Keratinocyte (primary cell): ENCODE results near the gene NPC2. TPM values are rescaled to one million over a fixed set of nuclear protein-coding genes. Genes with fewer than 3 reads are reported as not detected.

Experiments used
- DNase-seq: peaks from one replicate; pipeline ENCODE4 v3.0.0-alpha.2; 2011; ENCODE audit warnings: low read depth, missing footprints, low spot score
- FAIRE-seq: peaks from 2 replicates; lab custom pipeline; 2011; peaks lifted over from hg19 to GRCh38; lab: Jason Lieb, UNC
- H2AFZ ChIP-seq: 2 replicates; pipeline ENCODE4 v1.6.0; 2012; ENCODE audit warnings: low read length, control low read depth, inconsistent platforms; ENCODE audit not compliant: control insufficient read depth
- H3K27ac ChIP-seq: 2 replicates; pipeline ENCODE4 v1.5.1; 2011; ENCODE audit warnings: low read length; ENCODE audit not compliant: control insufficient read depth, insufficient read depth
- H3K27me3 ChIP-seq: 3 replicates; pipeline ENCODE4 v1.6.0; 2011; ENCODE audit warnings: low read length; ENCODE audit not compliant: control insufficient read depth, insufficient read depth; ENCODE audit errors: extremely low read depth
- H3K36me3 ChIP-seq, 2 experiments: 2 replicates in 1 of 2; 3 replicates in 1 of 2; pipeline ENCODE4 v1.5.1; 2011; ENCODE audit warnings: low read length in 2 of 2, mild to moderate bottlenecking in 1 of 2; ENCODE audit not compliant: control insufficient read depth in 2 of 2, insufficient read depth in 2 of 2; ENCODE audit errors: extremely low read depth in 1 of 2
- H3K4me1 ChIP-seq: 3 replicates; pipeline ENCODE4 v1.5.1; 2011; ENCODE audit warnings: low read length; ENCODE audit not compliant: control insufficient read depth, insufficient read depth; ENCODE audit errors: extremely low read depth
- H3K4me2 ChIP-seq: 3 replicates; pipeline ENCODE4 v1.6.0; 2011; ENCODE audit warnings: low read depth, low read length; ENCODE audit not compliant: control insufficient read depth, insufficient read depth; ENCODE audit errors: extremely low read depth
- H3K4me3 ChIP-seq, 3 experiments: fragments of 200-600 bp in 1 of 3; sonication (generic) in 1 of 3; 2 replicates in 2 of 3; 3 replicates in 1 of 3; pipeline ENCODE4 v1.5.1; 2011 to 2016; ENCODE audit warnings: low read length in 3 of 3, mild to moderate bottlenecking in 3 of 3, control low read depth in 2 of 3, inconsistent platforms in 1 of 3, low read depth in 1 of 3, mixed read lengths in 1 of 3, mixed run types in 1 of 3, moderate library complexity in 1 of 3; ENCODE audit not compliant: control insufficient read depth in 2 of 3, insufficient read depth in 2 of 3; ENCODE audit errors: extremely low read depth in 1 of 3
- H3K79me2 ChIP-seq: 2 replicates; pipeline ENCODE4 v1.6.0; 2012; ENCODE audit warnings: low read length; ENCODE audit not compliant: control insufficient read depth, insufficient read depth
- H3K9ac ChIP-seq: 3 replicates; pipeline ENCODE4 v1.6.0; 2011; ENCODE audit warnings: low read length; ENCODE audit not compliant: control insufficient read depth, insufficient read depth; ENCODE audit errors: extremely low read depth
- H3K9me1 ChIP-seq: 3 replicates; pipeline ENCODE4 v1.6.0; 2011; ENCODE audit warnings: low read length; ENCODE audit not compliant: control insufficient read depth, insufficient read depth; ENCODE audit errors: extremely low read depth
- H3K9me3 ChIP-seq: 2 replicates; pipeline ENCODE4 v1.5.1; 2012; ENCODE audit warnings: low read depth, low read length; ENCODE audit not compliant: control insufficient read depth
- H4K20me1 ChIP-seq: 3 replicates; pipeline ENCODE4 v1.6.0; 2011; ENCODE audit warnings: low read length; ENCODE audit not compliant: control insufficient read depth, insufficient read depth; ENCODE audit errors: extremely low read depth
- EZH2 ChIP-seq: IDR thresholded peaks from one replicate; pipeline ENCODE4 v1.6.1; 2012; ENCODE audit warnings: inconsistent platforms, mild to moderate bottlenecking, low read length, moderate library complexity
- dilution Hi-C: fragments of 300-500 bp; cut with MboI; formaldehyde crosslinking; loops from one replicate; pipeline ENCODE4 v1.7.0; 2020; ENCODE audit warnings: low sequenced_read_pairs; ENCODE audit not compliant: extremely low pct_ligation_motif_present
- polyA plus RNA-seq, 5 experiments: library from polyadenylated mRNA; depleted of rRNA in 3 of 5; stranded (reverse) in 3 of 5; stranded (forward) in 1 of 5; unstranded in 1 of 5; fragments of >200 nt; gene quantifications; 1 replicate in 1 of 5; 2 replicates in 3 of 5; 3 replicates in 1 of 5; pipeline versions ENCODE4 v1.2.1 to v1.2.3, GENCODE V29; 2011 to 2012; ENCODE audit warnings: missing spikeins in 2 of 5, low read depth in 1 of 5, low replicate concordance in 1 of 5
- TF ChIP-seq, protein P1 (sequence below), 3 experiments: IDR thresholded peaks in 1 of 3; conservative IDR thresholded peaks in 1 of 3; optimal IDR thresholded peaks in 1 of 3; 2 replicates in 2 of 3; 3 replicates in 1 of 3; pipeline versions ENCODE3 to v1.5.1; 2011; ENCODE audit warnings: low read length in 3 of 3, mild to moderate bottlenecking in 3 of 3, moderate library complexity in 2 of 3, control low read depth in 1 of 3, inconsistent platforms in 1 of 3; ENCODE audit not compliant: insufficient read depth in 2 of 3; ENCODE audit errors: extremely low read depth in 1 of 3

Gene NPC2
- polyA plus RNA-seq, 1 donor (not counting 4 experiments of a cell fraction or from before 2014, with no cell fraction given): 221 TPM

DNA sequence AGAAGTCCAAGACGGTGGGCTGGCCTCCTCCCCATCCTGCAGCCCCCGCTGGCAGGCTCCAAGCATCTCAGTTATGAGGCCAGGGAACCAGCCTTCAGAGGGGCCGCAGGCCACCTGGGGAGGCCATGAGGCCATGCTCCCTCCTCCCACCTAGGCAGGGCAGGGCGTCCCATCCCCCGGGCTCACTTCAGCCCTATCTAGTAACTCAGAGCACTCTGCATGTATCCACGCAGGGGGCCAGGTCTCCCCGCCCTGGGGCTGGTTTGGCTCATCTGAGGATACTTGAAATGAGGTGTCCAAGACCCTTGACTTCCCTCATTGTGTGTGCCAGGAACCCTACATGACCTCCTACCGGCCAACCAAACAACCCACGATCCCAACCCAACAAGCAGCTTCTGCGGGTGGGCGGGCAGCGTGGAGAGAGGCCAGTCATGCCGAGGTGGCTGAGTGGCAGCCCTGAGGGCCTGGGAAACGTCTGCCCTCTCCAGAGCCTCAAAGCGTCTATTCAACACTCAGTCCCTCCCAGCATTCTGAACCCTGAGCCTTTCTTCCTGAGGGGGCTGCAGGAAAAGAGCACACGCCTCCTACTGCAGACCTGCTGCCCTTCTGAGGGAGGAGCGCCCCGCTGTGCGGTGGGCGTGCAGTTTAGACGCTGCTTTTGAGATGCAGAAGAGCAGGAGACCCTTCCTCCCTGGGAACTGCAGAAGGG lies 17.3 kb upstream of the NPC2 start:
- peaks cover 11% of the 10 kb centered on the region for H3K4me1 ChIP-seq
- no peak overlapping the region for H3K4me2 ChIP-seq
- H3K9ac ChIP-seq: peak overlapping the region; percentile 4
- dilution Hi-C loops: no loop called here
- peak overlapping the region; percentile 27 for H3K27ac ChIP-seq
- H3K9me1 ChIP-seq: no peaks in the 10 kb centered on the region
- H2AFZ ChIP-seq: no peak overlapping the region
- H3K79me2 ChIP-seq: no peaks in the 10 kb centered on the region
- DNase-seq: no peak
- H3K4me3 ChIP-seq: no peak overlapping the region
- no peak for FAIRE-seq
- no peaks in the 10 kb centered on the region for H4K20me1 ChIP-seq
- no peaks in the 10 kb centered on the region for H3K27me3 ChIP-seq
- no peaks in the 10 kb centered on the region for H3K9me3 ChIP-seq
- TF ChIP-seq, protein P1, sequence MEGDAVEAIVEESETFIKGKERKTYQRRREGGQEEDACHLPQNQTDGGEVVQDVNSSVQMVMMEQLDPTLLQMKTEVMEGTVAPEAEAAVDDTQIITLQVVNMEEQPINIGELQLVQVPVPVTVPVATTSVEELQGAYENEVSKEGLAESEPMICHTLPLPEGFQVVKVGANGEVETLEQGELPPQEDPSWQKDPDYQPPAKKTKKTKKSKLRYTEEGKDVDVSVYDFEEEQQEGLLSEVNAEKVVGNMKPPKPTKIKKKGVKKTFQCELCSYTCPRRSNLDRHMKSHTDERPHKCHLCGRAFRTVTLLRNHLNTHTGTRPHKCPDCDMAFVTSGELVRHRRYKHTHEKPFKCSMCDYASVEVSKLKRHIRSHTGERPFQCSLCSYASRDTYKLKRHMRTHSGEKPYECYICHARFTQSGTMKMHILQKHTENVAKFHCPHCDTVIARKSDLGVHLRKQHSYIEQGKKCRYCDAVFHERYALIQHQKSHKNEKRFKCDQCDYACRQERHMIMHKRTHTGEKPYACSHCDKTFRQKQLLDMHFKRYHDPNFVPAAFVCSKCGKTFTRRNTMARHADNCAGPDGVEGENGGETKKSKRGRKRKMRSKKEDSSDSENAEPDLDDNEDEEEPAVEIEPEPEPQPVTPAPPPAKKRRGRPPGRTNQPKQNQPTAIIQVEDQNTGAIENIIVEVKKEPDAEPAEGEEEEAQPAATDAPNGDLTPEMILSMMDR (optimal IDR thresholded peaks at IDR 0.05 in 1 of 3, IDR thresholded peaks at IDR 0.05 in 1 of 3, conservative IDR thresholded peaks at IDR 0.05 in 1 of 3; ENCODE audit: extremely low read depth in 1 of 3, insufficient read depth in 2 of 3, low read length in 3 of 3): no peak
- TF ChIP-seq EZH2: no peak
- peaks cover 62 to 65% of the 10 kb centered on the region in 2 experiments for H3K36me3 ChIP-seq

GRCh38 chr14:74509587-74510222 lies 16.6 kb upstream of the NPC2 start:
- FAIRE-seq (no peak), DNase-seq (no peak)
- Histone ChIP-seq H3K79me2 (no peaks in the 10 kb centered on the region), H3K9me3 (no peaks in the 10 kb centered on the region), H2AFZ (no peak overlapping the region), H3K9ac (no peak overlapping the region), H3K27ac (no peak overlapping the region), H4K20me1 (no peaks in the 10 kb centered on the region), H3K36me3 (peaks cover 63 to 68% of the 10 kb centered on the region in 2 experiments), H3K9me1 (no peaks in the 10 kb centered on the region), H3K4me1 (peaks cover 11% of the 10 kb centered on the region), H3K4me2 (no peak overlapping the region), H3K27me3 (no peaks in the 10 kb centered on the region), H3K4me3 (no peak overlapping the region)
- dilution Hi-C loops: no loop called here
- no peak for TF ChIP-seq EZH2
- TF ChIP-seq, protein P1 (optimal IDR thresholded peaks at IDR 0.05 in 1 of 3, IDR thresholded peaks at IDR 0.05 in 1 of 3, conservative IDR thresholded peaks at IDR 0.05 in 1 of 3; ENCODE audit: extremely low read depth in 1 of 3, insufficient read depth in 2 of 3, low read length in 3 of 3): no peak
